Adrenal gland (tissue), 5 donors: ENCODE data around the gene PEBP1.

Experiments used
- POLR2A ChIP-seq, 2 donors: fragments of 450-650 bp; IDR thresholded peaks; one replicate each; pipeline ENCODE4 v1.6.1; 2017; ENCODE audit warnings: antibody characterized with exemption in 2 of 2, mild to moderate bottlenecking in 2 of 2, moderate library complexity in 1 of 2
- TF ChIP-seq, protein P1 (sequence below), 6 experiments: fragments of 450-650 bp in 4 of 6; fragments of 200-600 bp in 2 of 6; sonication (generic) in 1 of 6; IDR thresholded peaks; 1 replicate in 5 of 6; 2 replicates in 1 of 6; pipeline versions ENCODE4 v1.5.1 to v1.8.0; 2016 to 2021; ENCODE audit warnings: antibody characterized with exemption in 6 of 6, mild to moderate bottlenecking in 2 of 6, moderate library complexity in 1 of 6
- donor health status: DM: no; HTN: no; CAD: no.

DNA sequence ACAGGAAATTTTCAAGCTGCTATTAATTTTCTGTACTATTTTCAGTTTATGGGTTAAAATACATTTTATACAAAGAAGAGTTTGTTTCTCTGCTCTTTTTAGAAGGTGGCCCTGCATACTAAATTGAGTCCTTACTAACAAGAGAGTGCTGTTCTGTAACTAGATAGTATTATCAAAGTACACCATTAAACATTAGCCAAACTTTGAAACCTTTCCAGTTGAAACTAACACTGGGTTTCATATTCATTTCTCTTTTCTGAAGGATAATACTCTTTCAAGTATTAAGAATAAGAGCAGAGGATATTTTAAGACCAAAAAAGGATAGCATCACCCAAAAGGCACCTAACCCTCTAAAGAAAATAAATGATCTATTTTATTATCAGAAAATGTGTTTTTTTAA, 47.2 kb downstream of the PEBP1 start:
- TF ChIP-seq, protein P1, sequence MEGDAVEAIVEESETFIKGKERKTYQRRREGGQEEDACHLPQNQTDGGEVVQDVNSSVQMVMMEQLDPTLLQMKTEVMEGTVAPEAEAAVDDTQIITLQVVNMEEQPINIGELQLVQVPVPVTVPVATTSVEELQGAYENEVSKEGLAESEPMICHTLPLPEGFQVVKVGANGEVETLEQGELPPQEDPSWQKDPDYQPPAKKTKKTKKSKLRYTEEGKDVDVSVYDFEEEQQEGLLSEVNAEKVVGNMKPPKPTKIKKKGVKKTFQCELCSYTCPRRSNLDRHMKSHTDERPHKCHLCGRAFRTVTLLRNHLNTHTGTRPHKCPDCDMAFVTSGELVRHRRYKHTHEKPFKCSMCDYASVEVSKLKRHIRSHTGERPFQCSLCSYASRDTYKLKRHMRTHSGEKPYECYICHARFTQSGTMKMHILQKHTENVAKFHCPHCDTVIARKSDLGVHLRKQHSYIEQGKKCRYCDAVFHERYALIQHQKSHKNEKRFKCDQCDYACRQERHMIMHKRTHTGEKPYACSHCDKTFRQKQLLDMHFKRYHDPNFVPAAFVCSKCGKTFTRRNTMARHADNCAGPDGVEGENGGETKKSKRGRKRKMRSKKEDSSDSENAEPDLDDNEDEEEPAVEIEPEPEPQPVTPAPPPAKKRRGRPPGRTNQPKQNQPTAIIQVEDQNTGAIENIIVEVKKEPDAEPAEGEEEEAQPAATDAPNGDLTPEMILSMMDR (IDR thresholded peaks at IDR 0.05): no peak
- no peak for TF ChIP-seq POLR2A (IDR thresholded peaks at IDR 0.05)
